Measurements from ENCODE around the gene RPS19. TPM values are rescaled to one million over a fixed set of nuclear protein-coding genes. Genes with fewer than 3 reads are reported as not detected.

Gene RPS19
- total RNA-seq, 4 donors from 2014 or later: 180 to 636 (median 401) TPM

- TF ChIP-seq POLR2A (IDR thresholded peaks at IDR 0.05): no peak
- TF ChIP-seq, protein P1, sequence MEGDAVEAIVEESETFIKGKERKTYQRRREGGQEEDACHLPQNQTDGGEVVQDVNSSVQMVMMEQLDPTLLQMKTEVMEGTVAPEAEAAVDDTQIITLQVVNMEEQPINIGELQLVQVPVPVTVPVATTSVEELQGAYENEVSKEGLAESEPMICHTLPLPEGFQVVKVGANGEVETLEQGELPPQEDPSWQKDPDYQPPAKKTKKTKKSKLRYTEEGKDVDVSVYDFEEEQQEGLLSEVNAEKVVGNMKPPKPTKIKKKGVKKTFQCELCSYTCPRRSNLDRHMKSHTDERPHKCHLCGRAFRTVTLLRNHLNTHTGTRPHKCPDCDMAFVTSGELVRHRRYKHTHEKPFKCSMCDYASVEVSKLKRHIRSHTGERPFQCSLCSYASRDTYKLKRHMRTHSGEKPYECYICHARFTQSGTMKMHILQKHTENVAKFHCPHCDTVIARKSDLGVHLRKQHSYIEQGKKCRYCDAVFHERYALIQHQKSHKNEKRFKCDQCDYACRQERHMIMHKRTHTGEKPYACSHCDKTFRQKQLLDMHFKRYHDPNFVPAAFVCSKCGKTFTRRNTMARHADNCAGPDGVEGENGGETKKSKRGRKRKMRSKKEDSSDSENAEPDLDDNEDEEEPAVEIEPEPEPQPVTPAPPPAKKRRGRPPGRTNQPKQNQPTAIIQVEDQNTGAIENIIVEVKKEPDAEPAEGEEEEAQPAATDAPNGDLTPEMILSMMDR (IDR thresholded peaks at IDR 0.05 in 4 of 5, conservative IDR thresholded peaks at IDR 0.05 in 1 of 5): no peak
- ATAC-seq: no peak
- DNase-seq: no peak
- Histone ChIP-seq H3K27me3 (peaks cover 65 to 88% (median 84%) of the 10 kb centered on the region in 3 donors), H3K4me3 (no peak overlapping the region), H3K27ac (no peak overlapping the region), H3K4me1 (no peaks in the 10 kb centered on the region), H3K9me3 (no peaks in the 10 kb centered on the region), H3K36me3 (no peaks in the 10 kb centered on the region)
- in situ Hi-C loops (cut with MboI; ENCODE audit: low sequenced_read_pairs in 4 of 4): no loop called here
- intact Hi-C loops (cut with DNase I; ENCODE audit: low total_unique reads): no loop called here
Measured at GRCh38 chr19:41915021-41915775, 55.1 kb downstream of the RPS19 start.

GRCh38 chr19:41915776-41916414 is 55.8 kb downstream of the RPS19 start:
- no peaks in the 10 kb centered on the region for H3K9me3 ChIP-seq
- H3K4me1 ChIP-seq: no peaks in the 10 kb centered on the region
- no peak overlapping the region for H3K4me3 ChIP-seq
- H3K27me3 ChIP-seq: peaks cover 69 to 90% (median 89%) of the 10 kb centered on the region in 3 donors
- DNase-seq: no peak
- TF ChIP-seq POLR2A (IDR thresholded peaks at IDR 0.05): no peak
- no peaks in the 10 kb centered on the region for H3K36me3 ChIP-seq
- no peak overlapping the region for H3K27ac ChIP-seq
- intact Hi-C loops (cut with DNase I; ENCODE audit: low total_unique reads) (no loop called here), in situ Hi-C loops (cut with MboI; ENCODE audit: low sequenced_read_pairs in 4 of 4) (no loop called here)
- ATAC-seq: no peak

DNA sequence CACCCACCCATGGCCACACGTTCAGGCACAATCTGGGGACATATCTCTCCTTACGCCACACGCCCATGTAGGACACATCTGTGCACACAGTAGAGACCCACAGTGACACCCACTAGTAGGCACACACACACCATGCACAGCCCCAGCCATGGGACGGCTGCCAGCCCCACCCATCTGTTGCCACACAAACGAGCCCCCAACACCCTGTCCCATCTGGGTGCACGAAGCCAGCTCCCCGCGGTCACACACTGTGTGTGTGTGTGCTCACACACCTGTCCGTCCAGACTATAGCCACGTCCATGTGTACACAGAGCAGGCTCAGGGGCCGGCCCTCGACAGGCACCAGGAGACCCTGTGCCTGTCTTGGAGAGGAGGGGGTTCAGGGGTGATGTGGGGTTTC is 57.6 kb downstream of the RPS19 start:
- intact Hi-C loops (cut with DNase I; ENCODE audit: low total_unique reads): no loop called here
- Histone ChIP-seq H3K4me3 (no peak overlapping the region), H3K27ac (no peak overlapping the region), H3K4me1 (no peaks in the 10 kb centered on the region), H3K27me3 (peaks cover 71 to 91% (median 89%) of the 10 kb centered on the region in 3 donors), H3K36me3 (no peaks in the 10 kb centered on the region), H3K9me3 (no peaks in the 10 kb centered on the region)
- DNase-seq (no peak), ATAC-seq (no peak)
- no peak for TF ChIP-seq POLR2A (IDR thresholded peaks at IDR 0.05)
- TF ChIP-seq, protein P1 (IDR thresholded peaks at IDR 0.05 in 4 of 5, conservative IDR thresholded peaks at IDR 0.05 in 1 of 5): no peak
- in situ Hi-C loops (cut with MboI; ENCODE audit: low sequenced_read_pairs in 4 of 4): no loop called here

DNA sequence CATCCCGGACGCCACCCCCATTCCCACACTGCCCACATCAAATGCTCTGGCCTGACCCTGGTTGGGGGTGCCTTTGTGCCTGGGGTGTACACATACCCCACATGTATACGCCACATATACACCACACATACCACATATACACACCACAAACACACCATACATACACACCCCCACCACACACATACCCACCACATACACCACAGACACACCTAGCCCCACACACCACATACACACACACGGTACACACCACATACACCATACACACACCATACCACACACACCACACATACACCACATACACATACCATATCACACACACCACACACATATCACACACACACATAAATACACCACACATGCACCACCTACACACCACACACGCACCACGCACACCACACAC is 58.0 kb downstream of the RPS19 start:
- no peaks in the 10 kb centered on the region for H3K4me1 ChIP-seq
- in situ Hi-C loops (cut with MboI; ENCODE audit: low sequenced_read_pairs in 4 of 4) (no loop called here), intact Hi-C loops (cut with DNase I; ENCODE audit: low total_unique reads) (no loop called here)
- peaks cover 75 to 91% (median 89%) of the 10 kb centered on the region in 3 donors for H3K27me3 ChIP-seq
- DNase-seq (no peak), ATAC-seq (no peak)
- H3K9me3 ChIP-seq: no peaks in the 10 kb centered on the region
- no peak overlapping the region for H3K27ac ChIP-seq
- H3K4me3 ChIP-seq: no peak overlapping the region
- TF ChIP-seq, protein P1 (IDR thresholded peaks at IDR 0.05 in 4 of 5, conservative IDR thresholded peaks at IDR 0.05 in 1 of 5): no peak
- TF ChIP-seq POLR2A (IDR thresholded peaks at IDR 0.05): no peak
- no peaks in the 10 kb centered on the region for H3K36me3 ChIP-seq

GRCh38 chr19:41918653-41919244 is 58.7 kb downstream of the RPS19 start:
- Histone ChIP-seq H3K27me3 (peaks cover 76 to 88% (median 86%) of the 10 kb centered on the region in 3 donors), H3K4me1 (no peaks in the 10 kb centered on the region), H3K27ac (no peak overlapping the region), H3K9me3 (no peaks in the 10 kb centered on the region), H3K36me3 (no peaks in the 10 kb centered on the region), H3K4me3 (no peak overlapping the region)
- ATAC-seq (no peak), DNase-seq (no peak)
- in situ Hi-C loops (cut with MboI; ENCODE audit: low sequenced_read_pairs in 4 of 4) (no loop called here), intact Hi-C loops (cut with DNase I; ENCODE audit: low total_unique reads) (no loop called here)
- TF ChIP-seq POLR2A (IDR thresholded peaks at IDR 0.05): no peak
- TF ChIP-seq, protein P1 (IDR thresholded peaks at IDR 0.05 in 4 of 5, conservative IDR thresholded peaks at IDR 0.05 in 1 of 5): no peak

Measured in gastrocnemius medialis (tissue), 4 donors.